ENCODE measurements around the gene PPP1R7.

GRCh38 chr2:241185961-241186360 lies 35.7 kb downstream of the PPP1R7 start:
- TF ChIP-seq REST (IDR thresholded peaks at IDR 0.05; ENCODE audit: low read depth) = no peak
- no peak for TF ChIP-seq CTCF (IDR thresholded peaks at IDR 0.05 in 2 of 3, conservative IDR thresholded peaks at IDR 0.05 in 1 of 3; ENCODE audit: borderline replicate concordance in 1 of 3, insufficient read depth in 1 of 3, low read depth in 2 of 3, low read length in 2 of 3)

Data from HCT116 (cell line).